HuH-7.5 (cell line): ENCODE measurements around the gene DDX51.
"Not testable (repeated sequence)": the region's sequence is repeated elsewhere in the genome, so short reads cannot be mapped to it uniquely, and the experiment has no call there.

Source experiments
- DNase-seq: peaks from one replicate; pipeline ENCODE4 v3.0.0; 2011; ENCODE audit warnings: low spot score

DDX51 gene

GRCh38 chr12:132117558-132117875 lies 26.6 kb downstream of the DDX51 start:
- DNase-seq: no peak

- no peak for DNase-seq
Observed at GRCh38 chr12:132116709-132117557, 27.2 kb downstream of the DDX51 start.

- no peak for DNase-seq
Observed at GRCh38 chr12:132115500-132115899, 28.6 kb downstream of the DDX51 start.

- no peak for DNase-seq
Observed at GRCh38 chr12:132114667-132115066, 29.5 kb downstream of the DDX51 start.

- no peak for DNase-seq
Observed at GRCh38 chr12:132111654-132112304, 32.3 kb downstream of the DDX51 start.

GRCh38 chr12:132110677-132111076 lies 33.4 kb downstream of the DDX51 start:
- DNase-seq: no peak

- no peak for DNase-seq
Observed at GRCh38 chr12:132109741-132110140, 34.4 kb downstream of the DDX51 start.

- DNase-seq: no peak
Observed at GRCh38 chr12:132108211-132108832, 35.8 kb downstream of the DDX51 start.

GRCh38 chr12:132106921-132107320 lies 37.2 kb downstream of the DDX51 start:
- no peak for DNase-seq

- DNase-seq: no peak
Observed at GRCh38 chr12:132105467-132105866, 38.7 kb downstream of the DDX51 start.

- DNase-seq: no peak
Observed at GRCh38 chr12:132103542-132104308, 40.4 kb downstream of the DDX51 start.

- DNase-seq: not testable (repeated sequence)
Observed at GRCh38 chr12:132103072-132103471, 41.0 kb downstream of the DDX51 start.

- no peak for DNase-seq
Observed at GRCh38 chr12:132102297-132102696, 41.8 kb downstream of the DDX51 start.

- no peak for DNase-seq
Observed at GRCh38 chr12:132100306-132101065, 43.6 kb downstream of the DDX51 start.

- DNase-seq: no peak
Observed at GRCh38 chr12:132099739-132100138, 44.4 kb downstream of the DDX51 start.

GRCh38 chr12:132095520-132096409 lies 48.4 kb downstream of the DDX51 start:
- no peak for DNase-seq

- DNase-seq: no peak
Observed at GRCh38 chr12:132094269-132094891, 49.7 kb downstream of the DDX51 start.

- no peak for DNase-seq
Observed at GRCh38 chr12:132089407-132089910, 54.7 kb downstream of the DDX51 start.
